ENCODE data around the gene HOXB13.

HOXB13 gene

GRCh38 chr17:48728232-48729231, at the start of gene HOXB13:
TSS of gene HOXB13 (minus strand) at chr17:48728750. CDS start at chr17:48728593, 157 bp downstream.
- DNase-seq: no peak

GRCh38 chr17:48776602-48777001, 48.1 kb upstream of the HOXB13 start:
- DNase-seq: no peak

- no peak for DNase-seq
Measured at GRCh38 chr17:48773245-48773644, 44.7 kb upstream of the HOXB13 start.

- no peak for DNase-seq
Measured at GRCh38 chr17:48770954-48771353, 42.4 kb upstream of the HOXB13 start.

- no peak for DNase-seq
Measured at GRCh38 chr17:48769009-48769675, 40.6 kb upstream of the HOXB13 start.

- DNase-seq: no peak
Measured at GRCh38 chr17:48767263-48767774, 38.8 kb upstream of the HOXB13 start.

- no peak for DNase-seq
Measured at GRCh38 chr17:48761114-48761513, 32.6 kb upstream of the HOXB13 start.

- no peak for DNase-seq
Measured at GRCh38 chr17:48760411-48760810, 31.9 kb upstream of the HOXB13 start.

GRCh38 chr17:48759288-48759687, 30.7 kb upstream of the HOXB13 start:
- no peak for DNase-seq

- no peak for DNase-seq
Measured at GRCh38 chr17:48757524-48757961, 29.0 kb upstream of the HOXB13 start.

GRCh38 chr17:48756830-48757251, 28.3 kb upstream of the HOXB13 start:
- DNase-seq: no peak

- DNase-seq: no peak
Measured at GRCh38 chr17:48755356-48755755, 26.8 kb upstream of the HOXB13 start.

GRCh38 chr17:48754500-48755261, 26.1 kb upstream of the HOXB13 start:
- DNase-seq: no peak

GRCh38 chr17:48753794-48754499, 25.4 kb upstream of the HOXB13 start:
- DNase-seq: no peak

GRCh38 chr17:48752399-48753288, 24.1 kb upstream of the HOXB13 start:
- no peak for DNase-seq

- DNase-seq: no peak
Measured at GRCh38 chr17:48751733-48752398, 23.3 kb upstream of the HOXB13 start.

GRCh38 chr17:48751172-48751571, 22.6 kb upstream of the HOXB13 start:
- DNase-seq: no peak

- no peak for DNase-seq
Measured at GRCh38 chr17:48749621-48750553, 21.3 kb upstream of the HOXB13 start.

Data from activated naive CD4-positive, alpha-beta T cell (primary cell).